H9 (cell line): ENCODE measurements around the gene MS4A10. TPM values are rescaled to one million over a fixed set of nuclear protein-coding genes. Genes with fewer than 3 reads are reported as not detected.

Source experiments
- DNase-seq: peaks from one replicate; pipeline ENCODE4 v3.0.0-alpha.2; 2017
- H2AFZ ChIP-seq: one replicate; pipeline ENCODE4 v1.6.1; 2013; ENCODE audit warnings: mild to moderate bottlenecking, low read length, control low read depth, moderate library complexity
- H2AK5ac ChIP-seq: 2 replicates; pipeline ENCODE4 v1.6.1; 2013; ENCODE audit warnings: low read length, control low read depth, mixed read lengths; ENCODE audit not compliant: insufficient read length
- H2BK120ac ChIP-seq: one replicate; pipeline ENCODE4 v1.6.1; 2013; ENCODE audit warnings: low read depth, mild to moderate bottlenecking, low read length, control low read depth, inconsistent platforms; ENCODE audit not compliant: poor library complexity, severe bottlenecking
- H2BK12ac ChIP-seq: 2 replicates; pipeline ENCODE4 v1.6.1; 2013; ENCODE audit warnings: low read length, control low read depth, mixed read lengths, low read depth; ENCODE audit not compliant: insufficient read length
- H2BK15ac ChIP-seq: 2 replicates; pipeline ENCODE4 v1.6.1; 2013; ENCODE audit warnings: low read depth, low read length, control low read depth
- H2BK20ac ChIP-seq: one replicate; pipeline ENCODE4 v1.6.1; 2013; ENCODE audit warnings: low read depth, mild to moderate bottlenecking, low read length, control low read depth, inconsistent platforms; ENCODE audit not compliant: poor library complexity, severe bottlenecking
- H2BK5ac ChIP-seq: 2 replicates; pipeline ENCODE4 v1.6.1; 2013; ENCODE audit warnings: low read length, control low read depth, mixed read lengths; ENCODE audit not compliant: insufficient read length
- H3K14ac ChIP-seq: 2 replicates; pipeline ENCODE4 v1.6.1; 2013; ENCODE audit warnings: low read length, control low read depth; ENCODE audit not compliant: insufficient read depth
- H3K18ac ChIP-seq: 2 replicates; pipeline ENCODE4 v1.6.1; 2013; ENCODE audit warnings: low read depth, mild to moderate bottlenecking, mixed read lengths, low read length, control low read depth; ENCODE audit not compliant: insufficient read length
- H3K23ac ChIP-seq: 2 replicates; pipeline ENCODE4 v1.6.1; 2013; ENCODE audit warnings: low read length, control low read depth, mixed read lengths, low read depth; ENCODE audit not compliant: insufficient read length
- H3K23me2 ChIP-seq: 2 replicates; pipeline ENCODE4 v1.6.1; 2013; ENCODE audit warnings: low read depth, mild to moderate bottlenecking, mixed read lengths, low read length, control low read depth; ENCODE audit not compliant: insufficient read length, poor library complexity, severe bottlenecking
- H3K27ac ChIP-seq: 2 replicates; pipeline ENCODE4 v1.5.1; 2013; ENCODE audit warnings: low read length, control low read depth, mixed read lengths, low read depth; ENCODE audit not compliant: insufficient read length
- H3K27me3 ChIP-seq: 2 replicates; pipeline ENCODE4 v1.6.1; 2013; ENCODE audit warnings: low read length, control low read depth, inconsistent platforms; ENCODE audit not compliant: insufficient read depth
- H3K4ac ChIP-seq: 2 replicates; pipeline ENCODE4 v1.6.1; 2013; ENCODE audit warnings: low read depth, mild to moderate bottlenecking, control low read depth, inconsistent platforms, low read length, moderate library complexity
- H3K4me1 ChIP-seq: 2 replicates; pipeline ENCODE4 v1.6.1; 2013; ENCODE audit warnings: low read length, control low read depth, inconsistent platforms; ENCODE audit not compliant: insufficient read depth
- H3K4me2 ChIP-seq: 2 replicates; pipeline ENCODE4 v1.6.1; 2013; ENCODE audit warnings: low read length, control low read depth, mixed read lengths; ENCODE audit not compliant: insufficient read length, insufficient read depth
- H3K56ac ChIP-seq: 2 replicates; pipeline ENCODE4 v1.6.1; 2013; ENCODE audit warnings: low read depth, mild to moderate bottlenecking, mixed read lengths, low read length, control low read depth; ENCODE audit not compliant: insufficient read length
- H3K79me1 ChIP-seq: 2 replicates; pipeline ENCODE4 v1.6.1; 2013; ENCODE audit warnings: low read depth, mild to moderate bottlenecking, moderate library complexity, low read length, control low read depth, inconsistent platforms; ENCODE audit not compliant: insufficient read depth, poor library complexity, severe bottlenecking
- H3K79me2 ChIP-seq: 2 replicates; pipeline ENCODE4 v1.6.1; 2013; ENCODE audit warnings: low read length, control low read depth, inconsistent platforms; ENCODE audit not compliant: insufficient read depth
- H3K9ac ChIP-seq: 2 replicates; pipeline ENCODE4 v1.6.1; 2013; ENCODE audit warnings: low read length, control low read depth, mixed read lengths; ENCODE audit not compliant: insufficient read length; ENCODE audit errors: extremely low read depth
- H3K9me3 ChIP-seq: one replicate; pipeline ENCODE4 v1.6.1; 2013; ENCODE audit warnings: low read depth, low read length, inconsistent platforms; ENCODE audit not compliant: control insufficient read depth
- H3T11ph ChIP-seq: one replicate; pipeline ENCODE4 v1.6.1; 2013; ENCODE audit warnings: mild to moderate bottlenecking, low read length, control low read depth, inconsistent platforms
- H4K20me1 ChIP-seq: one replicate; pipeline ENCODE4 v1.6.1; 2013; ENCODE audit not compliant: control insufficient read depth, insufficient read length, insufficient read depth
- H4K5ac ChIP-seq: 2 replicates; pipeline ENCODE4 v1.6.1; 2013; ENCODE audit warnings: low read depth, mild to moderate bottlenecking, mixed read lengths, low read length, control low read depth; ENCODE audit not compliant: insufficient read length
- H4K8ac ChIP-seq: replicated peaks from 2 replicates; pipeline ENCODE4 v1.6.1; 2013; ENCODE audit warnings: low read length, control low read depth, mixed read lengths, low read depth; ENCODE audit not compliant: insufficient read length
- H4K91ac ChIP-seq: 2 replicates; pipeline ENCODE4 v1.6.1; 2013; ENCODE audit warnings: low read depth, mild to moderate bottlenecking, moderate library complexity, mixed read lengths, low read length, control low read depth; ENCODE audit not compliant: insufficient read length
- H3K27ac Mint-ChIP-seq, 3 experiments: 2 replicates in 2 of 3; 3 replicates in 1 of 3; pipeline ENCODE4 v1.8.0; 2020 to 2021; ENCODE audit warnings: mixed read lengths in 3 of 3, mild to moderate bottlenecking in 1 of 3, moderate library complexity in 1 of 3
- H3K27me3 Mint-ChIP-seq: 2 replicates; pipeline ENCODE4 v1.8.0; 2021; ENCODE audit warnings: low read depth, mild to moderate bottlenecking, moderate library complexity, mixed read lengths
- H3K36me3 Mint-ChIP-seq, 3 experiments: 2 replicates in 2 of 3; 3 replicates in 1 of 3; pipeline ENCODE4 v1.8.0; 2020 to 2021; ENCODE audit warnings: low read depth in 3 of 3, mixed read lengths in 3 of 3; ENCODE audit not compliant: insufficient read depth in 1 of 3
- H3K4me1 Mint-ChIP-seq, 2 experiments: 2 replicates each; pipeline ENCODE4 v1.8.0; 2020; ENCODE audit warnings: mixed read lengths in 2 of 2
- H3K4me3 Mint-ChIP-seq, 2 experiments: 2 replicates in 1 of 2; 3 replicates in 1 of 2; pipeline ENCODE4 v1.8.0; 2020 to 2021; ENCODE audit warnings: mild to moderate bottlenecking in 2 of 2, mixed read lengths in 2 of 2, moderate library complexity in 1 of 2
- H3K9me3 Mint-ChIP-seq, 2 experiments: 2 replicates in 1 of 2; 3 replicates in 1 of 2; pipeline ENCODE4 v1.8.0; 2020; ENCODE audit warnings: mild to moderate bottlenecking in 2 of 2, mixed read lengths in 2 of 2, moderate library complexity in 1 of 2
- CTCF ChIP-seq: fragments of 200-600 bp; sonication (generic); conservative IDR thresholded peaks from 3 replicates; pipeline ENCODE4 v1.8.0; 2021; ENCODE audit warnings: antibody characterized with exemption, mild to moderate bottlenecking
- WGBS: extraction: QIAGEN DNeasy Blood & Tissue Kit; methylation state at CpG from one replicate; pipeline ENCODE4 v1.1.7; 2013; ENCODE audit warnings: missing lambda C conversion rate, low lambda C conversion rate, mixed read lengths; ENCODE audit not compliant: insufficient read length; ENCODE audit errors: extremely low coverage; 5-methylcytosine and 5-hydroxymethylcytosine counted together
- total RNA-seq: library from RNA; stranded (reverse); gene quantifications from 2 replicates; pipeline ENCODE4 v1.2.1, GENCODE V29; 2021

The MS4A10 gene
- total RNA-seq, 1 experiment from 2014 or later = not detected

- Histone ChIP-seq H2AFZ (no peak overlapping the region), H3K9me3 (no peaks in the 10 kb centered on the region), H3K79me1 (no peaks in the 10 kb centered on the region), H3K23me2 (no peaks in the 10 kb centered on the region), H4K20me1 (no peaks in the 10 kb centered on the region), H3K4me2 (no peak overlapping the region), H2BK12ac (no peak overlapping the region), H2BK5ac (no peak overlapping the region), H3K27me3 (no peaks in the 10 kb centered on the region), H3K23ac (no peak overlapping the region), H4K91ac (no peak overlapping the region), H2AK5ac (no peak overlapping the region), H3K4me1 (no peaks in the 10 kb centered on the region), H3K9ac (no peak overlapping the region), H3K27ac (no peak overlapping the region), H3K56ac (no peak overlapping the region), H3K18ac (no peak overlapping the region), H2BK15ac (no peak overlapping the region), H3K79me2 (peaks cover 6% of the 10 kb centered on the region; the same call in 1 of the 2 replicates), H3K4ac (no peak overlapping the region), H2BK120ac (no peak overlapping the region), H3T11ph (no peak overlapping the region), H4K8ac (no peak overlapping the region), H3K14ac (no peak overlapping the region), H4K5ac (no peak overlapping the region), H2BK20ac (no peak overlapping the region)
- H3K36me3 Mint-ChIP-seq = peaks cover 32 to 62% (median 46%) of the 10 kb centered on the region in 3 experiments
- no peak for DNase-seq
- H3K27ac Mint-ChIP-seq = no peak overlapping the region
- H3K27me3 Mint-ChIP-seq = peaks cover 2% of the 10 kb centered on the region; the same call in 1 of the 2 replicates
- H3K9me3 Mint-ChIP-seq = no peaks in the 10 kb centered on the region
- peaks cover 5 to 6% of the 10 kb centered on the region in 2 experiments for H3K4me1 Mint-ChIP-seq
- WGBS = no CpG with 5 or more reads among the region's 29 CpGs
- no peak overlapping the region for H3K4me3 Mint-ChIP-seq
- no peak for TF ChIP-seq CTCF
Measured at GRCh38 chr11:60849641-60850520, 64.7 kb downstream of the MS4A10 start.

Other genes with a start within 250 kb of the MS4A10 start
- gene MS4A8, start 85.7 kb upstream of the MS4A10 start, total RNA-seq = not detected in 2 replicates
- gene MS4A18, start 60.6 kb upstream of the MS4A10 start, total RNA-seq = not detected in 2 replicates
- 0.11 TPM in 1 of 2 replicates, not detected in the other for gene MS4A15, start 28.5 kb upstream of the MS4A10 start, total RNA-seq
- gene CCDC86, start 56.8 kb downstream of the MS4A10 start, total RNA-seq = 82.3 and 84.3 TPM in 2 replicates
- 0.07 TPM in 1 of 2 replicates, not detected in the other for gene PTGDR2, start 70.6 kb downstream of the MS4A10 start, total RNA-seq
- gene ZP1, start 82.2 kb downstream of the MS4A10 start, total RNA-seq = not detected in 2 replicates
- gene PRPF19, start 121.3 kb downstream of the MS4A10 start, total RNA-seq = 130 and 132 TPM in 2 replicates
- gene TMEM109, start 128.8 kb downstream of the MS4A10 start, total RNA-seq = 36.4 and 38.0 TPM in 2 replicates
- gene TMEM132A, start 139.1 kb downstream of the MS4A10 start, total RNA-seq = 84.5 and 95.5 TPM in 2 replicates
- 7.0 and 8.1 TPM in 2 replicates for gene SLC15A3, start 166.8 kb downstream of the MS4A10 start, total RNA-seq
- not detected in 2 replicates for gene CD6, start 186.3 kb downstream of the MS4A10 start, total RNA-seq